ENCODE measurements around the gene DUSP1. TPM values are rescaled to one million over a fixed set of nuclear protein-coding genes. Genes with fewer than 3 reads are reported as not detected.
A peak's percentile ranks its signal among the peaks of the same experiment; 100 is the strongest.

The DUSP1 gene
- total and polyA plus RNA-seq, 9 of the 15 experiments (the other 6 are each of a cell fraction or from before 2014, with no cell fraction given), result 2.1 to 14.2 (median 8.5) TPM

- BruUV-seq (replicated peaks), result no TSS peak
- H3K27ac ChIP-seq (ENCODE audit: extremely low read depth, low read depth, low read length), result no peak overlapping the region
- no peaks in the 10 kb centered on the region for H4K20me1 ChIP-seq (replicated peaks; ENCODE audit: control insufficient read depth, insufficient read depth, low read length)
- ChIA-PET CTCF (ENCODE audit: low intra/inter-chr PET ratio) (interaction anchor here (2.6 kb wide), 1 partner anchor 53 kb away, joined by 24 read pairs; the partner anchor contains the start of gene DUSP1), POLR2A (interaction anchor here (0.7 to 1.0 kb wide), 2 partner anchors 15 to 52 kb away, joined by 3 to 4 read pairs; partner anchors contain the start of gene DUSP1)
- no peak overlapping the region for H2AFZ ChIP-seq (ENCODE audit: low read depth, low read length)
- no peak for ATAC-seq
- no peak for FAIRE-seq
- intact Hi-C loops (cut with micrococcal nuclease), result loop anchor here (5.0 kb wide), 1 partner anchor 129 kb away; no protein-coding TSS in a partner anchor
- H3K4me3 ChIP-seq, result no peak overlapping the region
- H3K4me1 ChIP-seq (replicated peaks in 1 of 2; ENCODE audit: control insufficient read depth in 2 of 2, insufficient read depth in 2 of 2, low read length in 2 of 2), result peaks cover 2 to 3% of the 10 kb centered on the region in 2 experiments; a peak in 2 of 5 replicates
- H3K9me1 ChIP-seq (ENCODE audit: control insufficient read depth, insufficient read depth, low read length), result no peaks in the 10 kb centered on the region
- 0% methylated on average over 3 of the region's 3 CpGs for WGBS (ENCODE audit: insufficient coverage, low coverage, missing lambda C conversion rate)
- H3K9ac ChIP-seq (ENCODE audit: insufficient read depth in 1 of 2, low read depth in 2 of 2, low read length in 2 of 2), result no peak overlapping the region
- H3K9me3 ChIP-seq (replicated peaks; ENCODE audit: control insufficient read depth, insufficient read depth, low read depth, low read length), result no peaks in the 10 kb centered on the region
- no peak for DNase-seq (ENCODE audit: extremely low read depth in 1 of 4, low spot score in 3 of 4)
- H3K4me2 ChIP-seq (ENCODE audit: insufficient read depth, low read length), result no peak overlapping the region
- no peaks in the 10 kb centered on the region for H3K36me3 ChIP-seq (ENCODE audit: control insufficient read depth, insufficient read depth, low read length)
- H3K27me3 ChIP-seq (ENCODE audit: control insufficient read depth in 2 of 2, insufficient read depth in 2 of 2, low read length in 2 of 2), result peaks cover 4 to 17% of the 10 kb centered on the region in 2 experiments; a peak in 4 of 5 replicates
- H3K79me2 ChIP-seq (ENCODE audit: control insufficient read depth, insufficient read depth, low read length), result no peaks in the 10 kb centered on the region
- in situ Hi-C loops (cut with MboI), result loop anchor here (5.0 to 25.0 kb wide), 3 partner anchors 184 to 1594 kb away; no protein-coding TSS in a partner anchor
- TF ChIP-seq ZBTB17 (CRISPR knock-in tag; IDR thresholded peaks at IDR 0.05) (no peak), KLF16 (IDR thresholded peaks at IDR 0.05) (no peak), HDAC1 (IDR thresholded peaks at IDR 0.05) (peak in 1 of 2 experiments; percentile 53; a peak in 2 of 4 replicates), PRDM10 (IDR thresholded peaks at IDR 0.05; ENCODE audit: partially characterized antibody) (no peak), MLLT1 (IDR thresholded peaks at IDR 0.05) (peak in 1 of 2 experiments; percentile 31; a peak in 1 of 4 replicates), ZFP1 (CRISPR knock-in tag; IDR thresholded peaks at IDR 0.05) (no peak), ZNF407 (IDR thresholded peaks at IDR 0.05; ENCODE audit: low read depth) (no peak), EHMT2 (IDR thresholded peaks at IDR 0.05) (peak; percentile 81; the same call in 1 of the 2 replicates)
These were observed 52.4 kb downstream of the DUSP1 start for GRCh38 chr5:172718527-172719114.
